HEK293 (cell line): ENCODE measurements around the gene WASF1.

ENCODE experiments used
- CTCF ChIA-PET: fragments of 350-600 bp; formaldehyde crosslinking; extraction: SDS; loops from one replicate; lab custom pipeline; 2021; ENCODE audit warnings: antibody characterized with exemption; lab: Yijun Ruan, JAX
- POLR2A ChIA-PET: fragments of 300-600 bp; formaldehyde crosslinking; extraction: SDS; loops from one replicate; lab custom pipeline; 2020; ENCODE audit warnings: antibody characterized with exemption, inconsistent platforms; lab: Yijun Ruan, JAX
- H3K27ac ChIP-seq: fragments of 200-500 bp; sonication (Bioruptor generic); 2 replicates; pipeline ENCODE4 v1.5.1; 2014; ENCODE audit warnings: low read depth, low read length, control low read depth, inconsistent platforms; ENCODE audit errors: extremely low read depth
- H3K36me3 ChIP-seq, 2 experiments: fragments of 200-500 bp in 1 of 2; sonication (Bioruptor generic) in 1 of 2; 1 replicate in 1 of 2; 2 replicates in 1 of 2; pipeline ENCODE4 v1.5.1; 2014 to 2017; ENCODE audit warnings: inconsistent platforms in 2 of 2, low read length in 2 of 2; ENCODE audit not compliant: control insufficient read depth in 2 of 2, insufficient read depth in 1 of 2
- H3K4me1 ChIP-seq: fragments of 200-500 bp; sonication (Bioruptor generic); 2 replicates; pipeline ENCODE4 v1.5.1; 2014; ENCODE audit warnings: mild to moderate bottlenecking, low read length, inconsistent platforms; ENCODE audit not compliant: control insufficient read depth, insufficient read depth
- H3K4me3 ChIP-seq: 2 replicates; pipeline ENCODE4 v1.5.1; 2011; ENCODE audit warnings: low read depth, mild to moderate bottlenecking, control low read depth, low read length, moderate library complexity
- H3K9me3 ChIP-seq: fragments of 200-500 bp; sonication (Bioruptor generic); 2 replicates; pipeline ENCODE4 v1.5.1; 2014; ENCODE audit warnings: low read depth, low read length, inconsistent platforms; ENCODE audit not compliant: control insufficient read depth, insufficient read depth
- BCL11A ChIP-seq: fragments of 450-650 bp; formaldehyde crosslinking; IDR thresholded peaks from 2 replicates; pipeline ENCODE4 v1.5.1; 2016; ENCODE audit warnings: low read depth, missing biosample characterization, missing genetic modification characterization
- FEZF1 ChIP-seq: fragments of 450-650 bp; formaldehyde crosslinking; IDR thresholded peaks from 2 replicates; pipeline ENCODE4 v1.5.1; 2016; ENCODE audit warnings: missing biosample characterization, missing genetic modification characterization
- GLI2 ChIP-seq: fragments of 450-650 bp; formaldehyde crosslinking; IDR thresholded peaks from 2 replicates; pipeline ENCODE4; 2017; ENCODE audit warnings: missing biosample characterization, missing genetic modification characterization, low read depth, borderline replicate concordance
- KLF17 ChIP-seq: fragments of 450-650 bp; formaldehyde crosslinking; IDR thresholded peaks from 2 replicates; pipeline ENCODE4 v1.5.1; 2016; ENCODE audit warnings: missing biosample characterization, missing genetic modification characterization
- KLF8 ChIP-seq: fragments of 450-650 bp; formaldehyde crosslinking; IDR thresholded peaks from 2 replicates; pipeline ENCODE4 v1.5.1; 2016; ENCODE audit warnings: missing biosample characterization, missing genetic modification characterization
- SALL2 ChIP-seq: fragments of 450-650 bp; formaldehyde crosslinking; IDR thresholded peaks from 2 replicates; pipeline ENCODE4 v1.5.0; 2017; ENCODE audit warnings: missing biosample characterization, mild to moderate bottlenecking, missing genetic modification characterization, borderline replicate concordance
- WT1 ChIP-seq: fragments of 450-650 bp; formaldehyde crosslinking; IDR thresholded peaks from 2 replicates; pipeline ENCODE4 v1.5.1; 2016; ENCODE audit warnings: missing biosample characterization, missing genetic modification characterization
- ZBTB21 ChIP-seq: fragments of 450-650 bp; formaldehyde crosslinking; IDR thresholded peaks from 2 replicates; pipeline ENCODE4 v1.5.1; 2017; ENCODE audit warnings: missing biosample characterization, missing genetic modification characterization
- ZFHX2 ChIP-seq: fragments of 450-650 bp; formaldehyde crosslinking; conservative IDR thresholded peaks from 2 replicates; pipeline ENCODE4 v1.5.1; 2016; ENCODE audit warnings: missing biosample characterization, missing genetic modification characterization
- ZIC2 ChIP-seq: fragments of 450-650 bp; formaldehyde crosslinking; IDR thresholded peaks from 2 replicates; pipeline ENCODE4 v1.5.1; 2016; ENCODE audit warnings: missing biosample characterization, missing genetic modification characterization
- ZNF114 ChIP-seq: fragments of 450-650 bp; formaldehyde crosslinking; IDR thresholded peaks from 2 replicates; pipeline ENCODE4 v1.5.0; 2017; ENCODE audit warnings: missing biosample characterization, missing genetic modification characterization
- ZNF140 ChIP-seq: fragments of 450-650 bp; formaldehyde crosslinking; IDR thresholded peaks from 2 replicates; pipeline ENCODE4 v1.5.1; 2016; ENCODE audit warnings: missing biosample characterization, missing genetic modification characterization
- ZNF157 ChIP-seq: fragments of 450-650 bp; formaldehyde crosslinking; IDR thresholded peaks from 2 replicates; pipeline ENCODE4 v1.5.1; 2016; ENCODE audit warnings: missing biosample characterization, missing genetic modification characterization
- ZNF202 ChIP-seq: fragments of 450-650 bp; formaldehyde crosslinking; IDR thresholded peaks from 2 replicates; pipeline ENCODE4 v1.5.1; 2016; ENCODE audit warnings: missing biosample characterization, missing genetic modification characterization, borderline replicate concordance
- ZNF280D ChIP-seq: fragments of 450-650 bp; formaldehyde crosslinking; IDR thresholded peaks from 2 replicates; pipeline ENCODE4 v1.5.1; 2016; ENCODE audit warnings: missing biosample characterization, missing genetic modification characterization
- ZNF404 ChIP-seq: fragments of 450-650 bp; formaldehyde crosslinking; IDR thresholded peaks from 2 replicates; pipeline ENCODE4 v1.5.1; 2017; ENCODE audit warnings: missing biosample characterization, missing genetic modification characterization
- ZNF423 ChIP-seq: fragments of 450-650 bp; formaldehyde crosslinking; IDR thresholded peaks from 2 replicates; pipeline ENCODE4 v1.5.1; 2016; ENCODE audit warnings: missing biosample characterization, missing genetic modification characterization
- ZNF473 ChIP-seq: fragments of 450-650 bp; formaldehyde crosslinking; IDR thresholded peaks from 2 replicates; pipeline ENCODE4 v1.5.1; 2017; ENCODE audit warnings: missing biosample characterization, missing genetic modification characterization
- ZNF530 ChIP-seq: fragments of 450-650 bp; formaldehyde crosslinking; IDR thresholded peaks from 2 replicates; pipeline ENCODE4 v1.5.1; 2016; ENCODE audit warnings: low read depth, missing biosample characterization, missing genetic modification characterization
- ZNF610 ChIP-seq: fragments of 450-650 bp; formaldehyde crosslinking; IDR thresholded peaks from 2 replicates; pipeline ENCODE4 v1.5.1; 2016; ENCODE audit warnings: missing biosample characterization, missing genetic modification characterization, borderline replicate concordance
- ZNF660 ChIP-seq: fragments of 450-650 bp; IDR thresholded peaks from 2 replicates; pipeline ENCODE4 v1.5.1; 2018; ENCODE audit warnings: missing biosample characterization, mild to moderate bottlenecking, missing genetic modification characterization
- TF ChIP-seq, protein P1 (sequence below): fragments of 450-650 bp; formaldehyde crosslinking; IDR thresholded peaks from 2 replicates; pipeline ENCODE4 v1.5.1; 2017; ENCODE audit warnings: missing biosample characterization, missing genetic modification characterization

WASF1 gene

DNA sequence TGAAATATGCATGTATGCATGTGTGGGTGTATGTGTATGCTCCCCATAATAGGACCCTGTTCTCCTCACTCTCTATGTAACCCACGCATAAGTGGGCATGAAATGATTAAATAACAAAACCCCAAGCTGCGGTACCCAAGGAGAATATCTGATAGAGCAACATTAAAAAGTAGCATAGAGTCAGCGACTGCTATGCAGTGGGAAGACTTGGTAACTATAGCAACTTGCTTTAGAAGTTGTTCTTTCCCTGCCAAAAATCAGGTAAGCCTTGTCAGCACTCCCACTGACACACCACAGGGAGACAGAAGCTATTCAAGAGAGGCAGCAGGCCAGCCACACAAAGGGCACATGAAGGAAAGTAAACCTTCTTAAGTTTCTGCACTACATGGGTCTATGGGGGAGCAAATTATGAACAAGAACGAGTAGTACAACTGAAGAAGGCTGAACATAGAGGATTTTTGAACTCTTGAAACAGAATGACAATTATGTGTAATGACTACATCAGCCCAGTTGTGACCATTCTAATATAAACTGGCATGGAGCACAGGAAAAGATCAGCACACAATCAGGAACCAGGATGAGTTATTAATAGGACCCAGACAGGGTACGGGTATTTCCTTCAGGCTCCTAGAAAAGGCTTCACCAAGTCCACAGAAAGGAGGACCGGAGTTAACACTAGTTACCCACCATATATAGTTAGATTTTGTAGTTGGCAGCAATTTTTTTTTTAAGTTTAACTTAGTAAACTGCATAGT lies 111.5 kb downstream of the WASF1 start (continued):
- TF ChIP-seq ZFHX2 (tag by site-specific recombination), result peak; percentile 69
- no peak for TF ChIP-seq ZNF404 (tag by site-specific recombination)
- TF ChIP-seq BCL11A, result no peak
- TF ChIP-seq, all 188 proteins: peak for 3

DNA sequence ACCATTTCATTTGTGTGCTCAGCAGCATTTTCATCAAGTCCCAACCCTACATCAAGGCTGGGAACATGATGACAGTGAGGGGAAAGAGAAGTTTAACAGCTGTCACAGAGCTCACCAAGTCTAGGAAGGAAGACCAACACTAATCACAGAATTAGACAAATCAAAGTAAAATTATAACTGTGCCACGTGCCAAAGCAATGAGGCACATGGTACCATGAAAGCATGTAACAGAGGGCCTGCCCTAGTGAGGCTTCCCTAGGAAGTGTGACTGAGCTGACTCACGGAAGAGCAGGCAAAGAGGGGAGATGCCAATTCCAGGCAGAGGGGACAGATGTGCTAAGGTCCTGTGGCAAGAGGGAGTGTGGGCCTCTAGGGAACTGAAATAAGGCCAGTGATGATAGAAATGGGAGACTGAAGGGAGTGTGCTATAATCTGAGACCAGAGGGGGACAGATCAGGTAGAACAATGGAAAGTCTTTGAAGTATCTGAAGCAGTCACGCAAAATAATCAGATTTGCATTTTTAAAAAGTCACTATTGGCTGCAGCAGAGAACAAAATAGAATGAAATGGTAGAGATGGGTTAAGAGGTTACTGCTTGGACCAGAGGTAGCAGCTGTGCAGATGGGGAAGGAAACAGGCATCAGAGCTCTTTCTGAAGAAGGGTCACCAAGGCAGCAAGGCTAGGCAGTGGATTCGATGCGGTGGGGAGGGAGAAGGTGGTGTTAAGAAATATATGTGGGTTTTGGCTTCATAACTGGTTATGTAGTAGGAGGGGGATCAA lies 114.5 kb downstream of the WASF1 start:
- no peak for TF ChIP-seq ZNF473 (tag by site-specific recombination)
- TF ChIP-seq GLI2 (tag by site-specific recombination), result no peak
- no peak for TF ChIP-seq ZNF114 (tag by site-specific recombination)
- TF ChIP-seq ZNF530, result no peak
- no peak for TF ChIP-seq ZBTB21
- TF ChIP-seq SALL2 (tag by site-specific recombination), result no peak
- no peak for TF ChIP-seq ZNF157 (tag by site-specific recombination)
- CTCF ChIA-PET, result interaction anchor here (0.6 to 1.6 kb wide), 4 partner anchors 10 to 29 kb away, joined by 3 to 8 read pairs (median 4); no protein-coding TSS in a partner anchor
- Histone ChIP-seq H3K4me1 (no peaks in the 10 kb centered on the region), H3K9me3 (no peaks in the 10 kb centered on the region), H3K4me3 (no peak overlapping the region), H3K36me3 (no peaks in the 10 kb centered on the region), H3K27ac (no peak overlapping the region)
- POLR2A ChIA-PET, result no interaction called here

DNA sequence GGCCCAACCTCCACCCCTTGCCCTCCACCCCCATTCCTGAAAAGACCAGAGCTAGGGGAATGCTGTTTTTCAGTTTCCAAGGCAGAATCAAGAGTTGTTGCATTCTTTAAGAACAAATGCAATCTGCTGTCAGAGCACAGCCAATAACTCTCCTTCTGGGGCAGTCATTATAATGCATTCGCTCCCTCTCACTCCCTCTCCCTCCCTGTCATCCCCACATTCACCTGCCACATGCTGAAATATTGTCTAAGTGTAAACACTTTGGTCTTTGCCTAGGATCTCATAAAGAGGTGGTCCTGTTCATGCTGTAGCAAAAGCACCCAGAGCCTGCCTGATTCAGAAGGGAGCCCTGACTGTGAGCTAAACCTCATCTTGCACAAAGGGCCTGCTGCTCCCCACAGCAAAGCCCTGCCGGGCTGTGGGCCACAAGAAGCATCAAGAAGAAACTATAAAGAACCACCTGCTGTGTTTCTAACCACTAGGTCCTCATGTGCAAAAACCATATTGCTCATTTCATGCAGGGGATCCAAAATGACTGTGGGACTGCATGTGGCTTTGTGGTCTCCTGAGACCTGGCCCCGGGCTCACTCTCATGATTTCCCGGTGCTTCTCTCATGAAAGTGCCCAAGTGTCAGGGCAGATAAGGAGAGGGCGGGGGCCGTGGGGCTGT lies 115.7 kb downstream of the WASF1 start:
- POLR2A ChIA-PET, result no interaction called here
- Histone ChIP-seq H3K4me3 (no peak overlapping the region), H3K36me3 (no peaks in the 10 kb centered on the region), H3K9me3 (no peaks in the 10 kb centered on the region), H3K27ac (no peak overlapping the region), H3K4me1 (no peaks in the 10 kb centered on the region)
- CTCF ChIA-PET, result interaction anchor here (0.6 kb wide), 1 partner anchor 318 kb away, joined by 3 read pairs; no protein-coding TSS in a partner anchor
- TF ChIP-seq ZIC2 (tag by site-specific recombination) (peak; percentile 99), ZNF202 (tag by site-specific recombination) (no peak), ZNF423 (tag by site-specific recombination) (peak; percentile 37; the same call in 1 of the 2 replicates), FEZF1 (tag by site-specific recombination) (peak; percentile 86), KLF8 (tag by site-specific recombination) (no peak), ZNF660 (tag by site-specific recombination) (0 out of 2 replicates have a peak, but pooled peaks have one; percentile 12)

DNA sequence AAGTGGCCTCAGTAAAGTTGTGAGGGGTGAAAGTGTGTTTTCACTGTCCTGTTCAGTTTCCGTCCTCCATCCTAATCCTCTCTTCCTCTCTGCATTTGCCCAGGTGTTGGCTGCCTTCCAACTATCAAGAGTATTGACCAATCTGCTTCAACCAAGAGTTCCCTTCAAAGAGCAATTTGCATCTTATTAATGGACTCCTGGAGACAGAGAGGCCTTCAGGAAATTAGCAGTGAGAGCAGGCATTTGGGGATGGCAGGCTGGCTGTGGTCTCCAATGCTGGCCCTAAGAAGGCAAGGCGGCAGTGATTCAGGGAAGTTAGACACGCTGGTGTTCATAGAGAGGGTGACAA lies 124.1 kb downstream of the WASF1 start:
- H3K4me1 ChIP-seq, result no peaks in the 10 kb centered on the region
- H3K4me3 ChIP-seq, result no peak overlapping the region
- H3K27ac ChIP-seq, result no peak overlapping the region
- H3K9me3 ChIP-seq, result no peaks in the 10 kb centered on the region
- CTCF ChIA-PET, result interaction anchor here (0.6 to 4.3 kb wide), 6 partner anchors 9 to 351 kb away, joined by 3 to 43 read pairs (median 8); no protein-coding TSS in a partner anchor
- POLR2A ChIA-PET, result no interaction called here
- H3K36me3 ChIP-seq, result no peaks in the 10 kb centered on the region
- TF ChIP-seq KLF17 (tag by site-specific recombination) (no peak), ZNF202 (tag by site-specific recombination) (no peak), ZNF280D (tag by site-specific recombination) (no peak), ZNF140 (tag by site-specific recombination) (no peak), WT1 (tag by site-specific recombination) (no peak), ZNF610 (no peak)
- TF ChIP-seq, protein P1, sequence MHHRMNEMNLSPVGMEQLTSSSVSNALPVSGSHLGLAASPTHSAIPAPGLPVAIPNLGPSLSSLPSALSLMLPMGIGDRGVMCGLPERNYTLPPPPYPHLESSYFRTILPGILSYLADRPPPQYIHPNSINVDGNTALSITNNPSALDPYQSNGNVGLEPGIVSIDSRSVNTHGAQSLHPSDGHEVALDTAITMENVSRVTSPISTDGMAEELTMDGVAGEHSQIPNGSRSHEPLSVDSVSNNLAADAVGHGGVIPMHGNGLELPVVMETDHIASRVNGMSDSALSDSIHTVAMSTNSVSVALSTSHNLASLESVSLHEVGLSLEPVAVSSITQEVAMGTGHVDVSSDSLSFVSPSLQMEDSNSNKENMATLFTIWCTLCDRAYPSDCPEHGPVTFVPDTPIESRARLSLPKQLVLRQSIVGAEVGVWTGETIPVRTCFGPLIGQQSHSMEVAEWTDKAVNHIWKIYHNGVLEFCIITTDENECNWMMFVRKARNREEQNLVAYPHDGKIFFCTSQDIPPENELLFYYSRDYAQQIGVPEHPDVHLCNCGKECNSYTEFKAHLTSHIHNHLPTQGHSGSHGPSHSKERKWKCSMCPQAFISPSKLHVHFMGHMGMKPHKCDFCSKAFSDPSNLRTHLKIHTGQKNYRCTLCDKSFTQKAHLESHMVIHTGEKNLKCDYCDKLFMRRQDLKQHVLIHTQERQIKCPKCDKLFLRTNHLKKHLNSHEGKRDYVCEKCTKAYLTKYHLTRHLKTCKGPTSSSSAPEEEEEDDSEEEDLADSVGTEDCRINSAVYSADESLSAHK (tag by site-specific recombination), result no peak
